Skeletal muscle cell (primary cell): Measurements from ENCODE around the gene SYNRG.

Experiments
- DNase-seq: peaks from one replicate; pipeline ENCODE4 v3.0.0-alpha.2; 2010; ENCODE audit warnings: low read depth
- H3K4me3 ChIP-seq: 2 replicates; pipeline ENCODE4 v1.5.1; 2011; ENCODE audit warnings: low read depth, mild to moderate bottlenecking, control low read depth, low read length, moderate library complexity

Gene SYNRG

GRCh38 chr17:37485938-37486570 is 123.2 kb downstream of the SYNRG start:
- H3K4me3 ChIP-seq, result no peak overlapping the region
- no peak for DNase-seq

GRCh38 chr17:37483311-37484039 is 125.7 kb downstream of the SYNRG start:
- H3K4me3 ChIP-seq, result no peak overlapping the region
- peak; percentile 82 for DNase-seq

GRCh38 chr17:37481001-37481665 is 128.1 kb downstream of the SYNRG start:
- H3K4me3 ChIP-seq, result no peak overlapping the region
- DNase-seq, result no peak

GRCh38 chr17:37480427-37480826 is 128.8 kb downstream of the SYNRG start:
- H3K4me3 ChIP-seq, result no peak overlapping the region
- no peak for DNase-seq

GRCh38 chr17:37479025-37479424 is 130.2 kb downstream of the SYNRG start:
- no peak overlapping the region for H3K4me3 ChIP-seq
- DNase-seq, result no peak

- no peak for DNase-seq
Measured at GRCh38 chr17:37478187-37478586, 131.0 kb downstream of the SYNRG start.

GRCh38 chr17:37476431-37477120 is 132.6 kb downstream of the SYNRG start:
- DNase-seq, result no peak
- no peak overlapping the region for H3K4me3 ChIP-seq

More at GRCh38 chr17:37478187-37478586, 131.0 kb downstream of the SYNRG start:
- no peak overlapping the region for H3K4me3 ChIP-seq

- DNase-seq, result no peak
- H3K4me3 ChIP-seq, result no peak overlapping the region
Measured at GRCh38 chr17:37475731-37476420, 133.3 kb downstream of the SYNRG start.

GRCh38 chr17:37470181-37470580 is 139.0 kb downstream of the SYNRG start:
- no peak overlapping the region for H3K4me3 ChIP-seq
- DNase-seq, result no peak

GRCh38 chr17:37466471-37466870 is 142.7 kb downstream of the SYNRG start:
- no peak overlapping the region for H3K4me3 ChIP-seq
- DNase-seq, result no peak

GRCh38 chr17:37465069-37465616 is 144.1 kb downstream of the SYNRG start:
- DNase-seq, result no peak

More at GRCh38 chr17:37465069-37465616, 144.1 kb downstream of the SYNRG start:
- H3K4me3 ChIP-seq, result no peak overlapping the region
